ENCODE measurements around the gene CDC42BPG.

DNA sequence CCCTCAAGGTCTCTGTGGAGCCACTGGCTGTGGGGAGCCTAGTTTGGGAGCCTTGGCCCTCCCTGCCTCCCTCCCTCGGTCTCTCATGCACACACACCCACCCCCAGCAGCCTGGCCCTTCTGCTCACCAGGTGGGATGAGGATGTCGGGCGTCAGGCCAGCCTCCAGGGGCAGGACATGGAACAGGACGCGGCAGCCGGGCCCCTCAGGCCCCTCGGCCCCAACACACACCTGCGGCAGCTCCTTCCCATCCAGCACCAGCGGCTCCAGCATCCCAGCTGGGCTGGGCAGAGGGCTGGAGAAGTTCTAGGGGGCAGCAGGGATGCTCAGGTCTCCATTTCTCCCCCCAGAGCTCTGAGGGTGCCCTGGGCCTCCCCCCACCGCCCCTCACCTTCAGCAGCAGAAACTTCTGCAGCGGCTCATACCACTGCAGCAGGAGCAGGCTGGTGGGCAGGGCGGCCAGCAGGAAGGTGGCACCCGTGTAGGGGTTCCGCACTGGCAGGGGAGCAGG is 52.6 kb downstream of the CDC42BPG start:
- TF ChIP-seq, protein P1, sequence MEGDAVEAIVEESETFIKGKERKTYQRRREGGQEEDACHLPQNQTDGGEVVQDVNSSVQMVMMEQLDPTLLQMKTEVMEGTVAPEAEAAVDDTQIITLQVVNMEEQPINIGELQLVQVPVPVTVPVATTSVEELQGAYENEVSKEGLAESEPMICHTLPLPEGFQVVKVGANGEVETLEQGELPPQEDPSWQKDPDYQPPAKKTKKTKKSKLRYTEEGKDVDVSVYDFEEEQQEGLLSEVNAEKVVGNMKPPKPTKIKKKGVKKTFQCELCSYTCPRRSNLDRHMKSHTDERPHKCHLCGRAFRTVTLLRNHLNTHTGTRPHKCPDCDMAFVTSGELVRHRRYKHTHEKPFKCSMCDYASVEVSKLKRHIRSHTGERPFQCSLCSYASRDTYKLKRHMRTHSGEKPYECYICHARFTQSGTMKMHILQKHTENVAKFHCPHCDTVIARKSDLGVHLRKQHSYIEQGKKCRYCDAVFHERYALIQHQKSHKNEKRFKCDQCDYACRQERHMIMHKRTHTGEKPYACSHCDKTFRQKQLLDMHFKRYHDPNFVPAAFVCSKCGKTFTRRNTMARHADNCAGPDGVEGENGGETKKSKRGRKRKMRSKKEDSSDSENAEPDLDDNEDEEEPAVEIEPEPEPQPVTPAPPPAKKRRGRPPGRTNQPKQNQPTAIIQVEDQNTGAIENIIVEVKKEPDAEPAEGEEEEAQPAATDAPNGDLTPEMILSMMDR (IDR thresholded peaks at IDR 0.05): no peak
- no peak for TF ChIP-seq POLR2A (IDR thresholded peaks at IDR 0.05)

All from body of pancreas (tissue), 4 donors.